ENCODE results near the gene AQP9.

Gene AQP9

GRCh38 chr15:58169934-58170333, 31.8 kb downstream of the AQP9 start:
- H4K20me1 ChIP-seq (ENCODE audit: insufficient read depth, low read length) = no peaks in the 10 kb centered on the region
- H3F3A ChIP-seq (ENCODE audit: insufficient read depth, low read length) = no peaks in the 10 kb centered on the region
- H3K9me2 ChIP-seq (replicated peaks; ENCODE audit: insufficient read depth, low read length) = no peaks in the 10 kb centered on the region
- H2AFZ ChIP-seq (ENCODE audit: low read length) = no peak overlapping the region
- no peaks in the 10 kb centered on the region for H3K79me2 ChIP-seq (ENCODE audit: low read length)
- no peaks in the 10 kb centered on the region for H3K36me3 ChIP-seq (replicated peaks; ENCODE audit: insufficient read depth, low read length)
- H3K4me2 ChIP-seq (ENCODE audit: low read depth, low read length) = no peak overlapping the region
- H3K4me3 ChIP-seq (ENCODE audit: low read length) = no peak overlapping the region
- no peaks in the 10 kb centered on the region for H3K9me3 ChIP-seq (replicated peaks; ENCODE audit: insufficient read depth, low read length)
- H3K9ac ChIP-seq (ENCODE audit: low read length) = no peak overlapping the region
- H3K4me1 ChIP-seq (ENCODE audit: low read length) = no peaks in the 10 kb centered on the region
- TF ChIP-seq EZH2phosphoT487 (IDR thresholded peaks at IDR 0.05; ENCODE audit: low read length) (no peak), EZH2 (optimal IDR thresholded peaks at IDR 0.05; ENCODE audit: low read depth, low read length) (no peak)
- TF ChIP-seq, protein P1, sequence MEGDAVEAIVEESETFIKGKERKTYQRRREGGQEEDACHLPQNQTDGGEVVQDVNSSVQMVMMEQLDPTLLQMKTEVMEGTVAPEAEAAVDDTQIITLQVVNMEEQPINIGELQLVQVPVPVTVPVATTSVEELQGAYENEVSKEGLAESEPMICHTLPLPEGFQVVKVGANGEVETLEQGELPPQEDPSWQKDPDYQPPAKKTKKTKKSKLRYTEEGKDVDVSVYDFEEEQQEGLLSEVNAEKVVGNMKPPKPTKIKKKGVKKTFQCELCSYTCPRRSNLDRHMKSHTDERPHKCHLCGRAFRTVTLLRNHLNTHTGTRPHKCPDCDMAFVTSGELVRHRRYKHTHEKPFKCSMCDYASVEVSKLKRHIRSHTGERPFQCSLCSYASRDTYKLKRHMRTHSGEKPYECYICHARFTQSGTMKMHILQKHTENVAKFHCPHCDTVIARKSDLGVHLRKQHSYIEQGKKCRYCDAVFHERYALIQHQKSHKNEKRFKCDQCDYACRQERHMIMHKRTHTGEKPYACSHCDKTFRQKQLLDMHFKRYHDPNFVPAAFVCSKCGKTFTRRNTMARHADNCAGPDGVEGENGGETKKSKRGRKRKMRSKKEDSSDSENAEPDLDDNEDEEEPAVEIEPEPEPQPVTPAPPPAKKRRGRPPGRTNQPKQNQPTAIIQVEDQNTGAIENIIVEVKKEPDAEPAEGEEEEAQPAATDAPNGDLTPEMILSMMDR (IDR thresholded peaks at IDR 0.05; ENCODE audit: low read length) = no peak
- no peak overlapping the region for H3K27ac ChIP-seq (ENCODE audit: low read length)
- no peaks in the 10 kb centered on the region for H3K27me3 ChIP-seq (replicated peaks; ENCODE audit: insufficient read depth, low read length)
- DNase-seq = no peak

DNA sequence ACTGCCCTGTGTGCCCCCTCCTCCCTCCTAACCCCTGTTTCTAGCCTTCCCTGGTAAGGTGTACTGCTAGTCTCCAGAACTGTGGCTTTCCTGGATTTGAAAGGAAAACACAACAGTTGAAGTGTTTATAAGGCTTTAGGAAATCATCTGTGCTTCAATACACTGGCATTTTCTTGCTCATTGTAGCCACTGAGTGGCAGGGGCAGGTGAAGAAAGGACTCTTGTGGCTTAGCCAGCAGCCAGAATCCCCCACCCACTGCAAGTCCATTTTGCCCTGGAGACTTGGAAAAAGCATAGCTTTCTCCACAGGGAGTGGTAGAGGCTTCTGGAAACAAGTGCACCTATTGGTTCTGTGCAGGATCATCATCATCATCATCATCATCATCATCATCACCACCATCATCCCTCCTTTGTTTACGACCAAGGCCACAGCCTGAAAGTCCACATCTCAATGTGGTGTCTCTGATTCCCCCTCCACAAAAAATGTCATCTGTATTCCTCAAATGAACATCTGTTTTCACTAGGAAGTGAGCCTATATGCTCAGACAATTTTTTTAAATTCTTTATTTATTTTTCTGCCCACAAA, 33.4 kb downstream of the AQP9 start:
- Histone ChIP-seq H2AFZ (ENCODE audit: low read length) (no peak overlapping the region), H3K79me2 (ENCODE audit: low read length) (no peaks in the 10 kb centered on the region), H3K4me2 (ENCODE audit: low read depth, low read length) (no peak overlapping the region), H3K9ac (ENCODE audit: low read length) (no peak overlapping the region), H3K27me3 (replicated peaks; ENCODE audit: insufficient read depth, low read length) (no peaks in the 10 kb centered on the region), H3K27ac (ENCODE audit: low read length) (no peak overlapping the region), H3K36me3 (replicated peaks; ENCODE audit: insufficient read depth, low read length) (no peaks in the 10 kb centered on the region), H4K20me1 (ENCODE audit: insufficient read depth, low read length) (no peaks in the 10 kb centered on the region), H3K9me3 (replicated peaks; ENCODE audit: insufficient read depth, low read length) (no peaks in the 10 kb centered on the region), H3K4me1 (ENCODE audit: low read length) (no peaks in the 10 kb centered on the region), H3F3A (ENCODE audit: insufficient read depth, low read length) (no peaks in the 10 kb centered on the region), H3K9me2 (replicated peaks; ENCODE audit: insufficient read depth, low read length) (no peaks in the 10 kb centered on the region), H3K4me3 (ENCODE audit: low read length) (no peak overlapping the region)
- TF ChIP-seq EZH2 (optimal IDR thresholded peaks at IDR 0.05; ENCODE audit: low read depth, low read length) = no peak
- TF ChIP-seq EZH2phosphoT487 (IDR thresholded peaks at IDR 0.05; ENCODE audit: low read length) = no peak
- TF ChIP-seq, protein P1 (IDR thresholded peaks at IDR 0.05; ENCODE audit: low read length) = no peak
- no peak for DNase-seq

DNA sequence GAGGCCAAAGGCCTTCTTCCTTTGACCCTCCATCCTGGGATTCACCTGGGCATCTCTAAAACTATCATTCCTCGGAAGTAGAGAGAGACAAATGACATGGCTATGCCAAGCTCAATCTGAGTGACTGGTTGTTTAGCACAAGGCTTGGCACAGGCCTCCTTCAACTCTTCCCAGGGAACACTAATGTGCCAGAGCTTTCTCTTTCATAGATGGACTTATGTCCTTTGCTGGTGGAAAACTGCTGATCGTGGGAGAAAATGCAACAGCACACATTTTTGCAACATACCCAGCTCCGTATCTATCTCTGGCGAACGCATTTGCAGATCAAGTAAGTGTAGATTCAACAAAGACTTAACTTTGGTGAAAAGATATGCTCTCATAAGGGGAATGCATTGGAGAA, 36.5 kb downstream of the AQP9 start:
- Histone ChIP-seq H3K4me1 (ENCODE audit: low read length) (no peaks in the 10 kb centered on the region), H3K36me3 (replicated peaks; ENCODE audit: insufficient read depth, low read length) (no peaks in the 10 kb centered on the region), H3K4me3 (ENCODE audit: low read length) (no peak overlapping the region), H3K27me3 (replicated peaks; ENCODE audit: insufficient read depth, low read length) (no peaks in the 10 kb centered on the region), H3K9ac (ENCODE audit: low read length) (no peak overlapping the region), H2AFZ (ENCODE audit: low read length) (no peak overlapping the region), H3K9me2 (replicated peaks; ENCODE audit: insufficient read depth, low read length) (no peaks in the 10 kb centered on the region), H3F3A (ENCODE audit: insufficient read depth, low read length) (no peaks in the 10 kb centered on the region), H3K79me2 (ENCODE audit: low read length) (no peaks in the 10 kb centered on the region), H4K20me1 (ENCODE audit: insufficient read depth, low read length) (no peaks in the 10 kb centered on the region), H3K4me2 (ENCODE audit: low read depth, low read length) (no peak overlapping the region), H3K27ac (ENCODE audit: low read length) (no peak overlapping the region), H3K9me3 (replicated peaks; ENCODE audit: insufficient read depth, low read length) (no peaks in the 10 kb centered on the region)
- DNase-seq = no peak
- TF ChIP-seq EZH2 (optimal IDR thresholded peaks at IDR 0.05; ENCODE audit: low read depth, low read length) (no peak), EZH2phosphoT487 (IDR thresholded peaks at IDR 0.05; ENCODE audit: low read length) (no peak)
- TF ChIP-seq, protein P1 (IDR thresholded peaks at IDR 0.05; ENCODE audit: low read length) = no peak
